ENCODE results near the gene C14orf180.

GRCh38 chr14:104573930-104574329 lies 5.6 kb upstream of the C14orf180 start:
- TF ChIP-seq POLR2AphosphoS5 (IDR thresholded peaks at IDR 0.05; ENCODE audit: low read depth, low read length) (no peak), CTCF (IDR thresholded peaks at IDR 0.05) (no peak), REST (IDR thresholded peaks at IDR 0.05; ENCODE audit: insufficient read depth in 1 of 2, low read depth in 2 of 2, low read length in 1 of 2) (no peak)
